GM19372 (cell line): Measurements from ENCODE around the gene CLPX.
"Not testable (repeated sequence)": the region's sequence is repeated elsewhere in the genome, so short reads cannot be mapped to it uniquely, and the experiment has no call there.

Experiments used
- ATAC-seq: cut with Tn5 transposase; IDR thresholded peaks from one replicate; pipeline ENCODE4 v1.9.1; 2021; ENCODE audit warnings: mild to moderate bottlenecking, low read depth, moderate library complexity; ENCODE audit not compliant: unreplicated experiment

The CLPX gene

GRCh38 chr15:65106011-65106590 lies 79.0 kb downstream of the CLPX start:
- ATAC-seq: no peak

- ATAC-seq: no peak
These were observed 80.1 kb downstream of the CLPX start for GRCh38 chr15:65105038-65105437.

DNA sequence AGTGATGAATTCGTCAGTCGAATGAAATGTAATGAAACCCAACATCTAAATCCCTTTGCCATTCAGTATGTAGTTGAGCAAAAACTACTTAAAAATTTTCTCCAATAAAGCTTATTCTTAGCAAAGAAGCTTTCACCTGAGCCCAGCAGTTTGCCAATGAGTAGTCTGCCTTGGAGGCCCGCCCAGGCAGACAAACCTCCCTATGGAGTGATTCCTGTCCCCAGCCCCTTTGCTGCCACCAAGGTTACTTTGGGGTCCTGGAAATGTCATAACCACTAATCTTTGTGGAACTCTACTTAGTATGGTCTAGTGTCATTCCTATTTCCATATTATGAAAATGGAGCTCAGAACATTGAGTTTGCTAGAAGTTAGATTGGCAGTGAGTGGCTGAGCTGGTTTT lies 82.2 kb downstream of the CLPX start:
- no peak for ATAC-seq

GRCh38 chr15:65101891-65102708 lies 83.0 kb downstream of the CLPX start:
- no peak for ATAC-seq

DNA sequence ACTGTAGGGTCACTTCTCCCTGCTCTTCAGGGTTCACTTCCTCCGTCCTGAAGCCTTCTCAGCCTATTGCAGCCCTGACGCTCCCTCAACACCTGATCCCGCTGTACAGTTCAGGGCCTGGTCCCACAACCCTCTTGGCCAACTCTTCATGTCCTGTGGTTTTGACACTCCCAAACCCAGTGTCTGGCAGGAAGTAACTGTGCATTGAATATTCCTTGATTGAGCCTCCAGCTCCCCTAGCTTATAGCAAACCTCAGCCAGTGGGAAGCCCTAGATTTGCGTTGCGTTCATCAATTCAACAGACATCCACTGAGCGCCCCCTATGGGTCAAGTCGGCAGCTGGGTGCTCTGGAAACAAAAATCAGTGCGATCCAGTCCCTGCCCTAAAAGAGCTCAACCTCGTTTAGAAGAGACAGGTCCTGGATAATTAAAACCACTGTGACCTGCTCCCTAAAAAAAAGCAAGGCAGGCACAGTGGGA lies 83.7 kb downstream of the CLPX start:
- no peak for ATAC-seq

GRCh38 chr15:65100442-65100841 lies 84.7 kb downstream of the CLPX start:
- ATAC-seq: no peak

GRCh38 chr15:65099801-65100200 lies 85.3 kb downstream of the CLPX start:
- ATAC-seq: not testable (repeated sequence)

- no peak for ATAC-seq
These were observed 85.8 kb downstream of the CLPX start for GRCh38 chr15:65099336-65099735.
